ENCODE data around the gene CDKN2B. TPM values are rescaled to one million over a fixed set of nuclear protein-coding genes. Genes with fewer than 3 reads are reported as not detected.

CDKN2B gene
- total and polyA plus RNA-seq, 12 donors = 1.1 to 5.2 (median 2.0) TPM

DNA sequence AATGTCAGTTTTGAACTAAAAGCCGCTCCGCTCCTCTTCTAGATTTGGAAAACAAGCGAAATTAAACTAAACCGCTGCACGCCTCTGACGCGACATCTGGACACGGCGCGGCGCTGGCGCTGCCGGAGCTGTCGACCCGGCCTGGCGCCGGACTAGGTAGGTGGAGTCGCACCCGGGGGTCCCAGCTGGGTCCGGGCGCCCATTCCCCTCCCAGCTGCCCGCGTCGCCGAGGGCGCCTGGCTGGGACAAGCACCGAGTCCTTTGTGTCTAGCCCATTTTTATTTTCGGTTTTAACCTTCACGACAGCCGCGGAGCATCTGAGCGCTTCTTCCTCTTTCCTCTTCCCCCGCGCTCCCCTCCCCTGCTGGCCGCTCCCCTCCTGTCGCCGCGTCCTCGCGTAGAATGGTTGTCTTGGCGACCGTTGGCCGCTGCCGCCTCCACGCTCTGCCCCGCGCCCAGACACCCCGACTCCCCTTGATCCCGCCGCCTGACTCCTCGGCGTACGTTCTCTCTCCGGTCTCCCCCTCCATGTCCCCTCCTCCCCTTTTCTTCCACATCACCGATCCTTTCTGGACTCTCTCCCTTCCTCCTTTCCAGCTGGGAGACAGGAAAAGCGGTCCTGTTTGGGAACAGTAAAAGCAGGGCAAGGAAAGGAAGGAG is 14.0 kb downstream of the CDKN2B start:
- peak; percentile 78 to 93 (median 88) for ATAC-seq
- Histone ChIP-seq H3K36me3 (no peaks in the 10 kb centered on the region), H3K27ac (peak overlapping the region in 9 of 10 donors; percentile 59 to 98 (median 75)), H3K9me3 (no peaks in the 10 kb centered on the region), H3K4me1 (peaks cover 0 to 19% (median 5%) of the 10 kb centered on the region in 9 donors), H3K4me3 (peak overlapping the region; percentile 54 to 98 (median 89)), H3K27me3 (peaks cover 0 to 55% (median 38%) of the 10 kb centered on the region in 7 donors)
- intact Hi-C loops (cut with DNase I) = loop anchor here in 1 of 10 donors (10.0 kb wide), 1 partner anchor 190 kb away; the partner anchor contains the start of gene MTAP
- peak; percentile 65 to 69 for DNase-seq
- WGBS, 2 donors = 1% methylated on average over 56 of the region's 56 CpGs
- TF ChIP-seq CTCF (IDR thresholded peaks at IDR 0.05) = no peak

DNA sequence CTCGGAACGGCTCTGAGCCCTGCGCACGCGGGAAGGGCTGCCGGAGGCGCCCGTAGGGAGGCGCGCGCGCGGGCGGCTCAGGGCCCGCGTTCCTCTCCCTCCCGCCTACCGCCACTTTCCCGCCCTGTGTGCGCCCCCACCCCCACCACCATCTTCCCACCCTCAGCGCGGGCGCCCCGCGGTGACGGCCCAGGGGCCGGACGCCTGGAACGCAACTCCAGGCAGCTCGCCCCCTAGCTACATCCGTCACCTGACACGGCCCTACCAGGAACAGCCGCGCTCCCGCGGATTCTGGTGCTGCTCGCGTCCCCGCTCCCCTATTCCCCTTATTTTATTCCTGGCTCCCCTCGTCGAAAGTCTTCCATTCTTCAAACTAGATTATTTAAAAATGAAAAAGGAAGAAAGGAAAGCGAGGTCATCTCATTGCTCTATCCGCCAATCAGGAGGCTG is 14.5 kb downstream of the CDKN2B start, which contains the start of gene CDKN2B-AS1:
CDKN2B-AS1 (plus strand) TSS at position 236 of the 450 bp plus-strand sequence.
- Histone ChIP-seq H3K36me3 (no peaks in the 10 kb centered on the region), H3K9me3 (no peaks in the 10 kb centered on the region), H3K27me3 (peaks cover 0 to 61% (median 44%) of the 10 kb centered on the region in 7 donors), H3K4me3 (peak within 1 kb of the TSS; percentile 54 to 98 (median 89)), H3K4me1 (peaks cover 0 to 19% (median 5%) of the 10 kb centered on the region in 9 donors), H3K27ac (peak within 1 kb of the TSS in 9 of 10 donors; percentile 59 to 98 (median 75))
- TF ChIP-seq CTCF (IDR thresholded peaks at IDR 0.05) = peak in 1 of 9 donors; percentile 26
- ATAC-seq (peak; percentile 53 to 84 (median 72)), DNase-seq (peak in 1 of 2 donors; percentile 43)
- 0 to 1% methylated on average over 25 to 43 of the region's 43 CpGs for WGBS, 2 donors
- intact Hi-C loops (cut with DNase I) = loop anchor here in 1 of 10 donors (10.0 kb wide), 1 partner anchor 190 kb away; the partner anchor contains the start of gene MTAP

GRCh38 chr9:21993893-21994555 is 15.1 kb downstream of the CDKN2B start, which contains the start of gene CDKN2A:
Gene CDKN2A, minus strand, starts transcription at chr9:21994392.
- no peak for DNase-seq
- peak within 1 kb of the TSS; percentile 54 to 98 (median 89) for H3K4me3 ChIP-seq
- peaks cover 0 to 66% (median 49%) of the 10 kb centered on the region in 7 donors for H3K27me3 ChIP-seq
- H3K36me3 ChIP-seq = no peaks in the 10 kb centered on the region
- WGBS, 2 donors = 7% methylated on average over 39 to 53 of the region's 53 CpGs
- intact Hi-C loops (cut with DNase I) = loop anchor here in 1 of 10 donors (10.0 kb wide), 1 partner anchor 189 kb away; the partner anchor contains the start of gene MTAP
- H3K4me1 ChIP-seq = peaks cover 0 to 19% (median 5%) of the 10 kb centered on the region in 9 donors
- H3K27ac ChIP-seq = peak within 1 kb of the TSS in 9 of 10 donors; percentile 59 to 98 (median 75)
- peak; percentile 20 to 59 (median 30) for ATAC-seq
- no peaks in the 10 kb centered on the region for H3K9me3 ChIP-seq
- no peak for TF ChIP-seq CTCF (IDR thresholded peaks at IDR 0.05)

DNA sequence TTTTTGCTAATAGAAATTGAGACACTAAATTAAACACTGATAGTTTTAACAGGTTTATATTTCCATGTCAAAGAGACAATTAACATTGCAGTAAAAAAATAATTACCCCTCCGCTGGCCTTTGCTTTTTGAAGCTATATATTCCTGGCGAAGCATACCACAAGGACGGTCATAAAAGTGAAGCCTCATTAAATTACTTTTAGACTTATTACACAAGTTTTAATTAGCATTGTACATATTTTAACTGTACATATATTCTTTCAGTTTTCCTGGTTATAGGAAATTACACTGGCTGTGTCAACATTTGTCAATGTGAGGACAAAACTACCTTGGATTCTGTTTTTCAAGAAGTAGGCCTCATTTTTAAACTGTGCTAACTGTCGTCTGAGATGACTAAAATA is 16.1 kb downstream of the CDKN2B start:
- H3K9me3 ChIP-seq = no peaks in the 10 kb centered on the region
- H3K4me3 ChIP-seq = peak overlapping the region in 1 of 10 donors; percentile 96
- H3K4me1 ChIP-seq = peaks cover 0 to 19% (median 5%) of the 10 kb centered on the region in 9 donors
- H3K27me3 ChIP-seq = peaks cover 0 to 74% (median 60%) of the 10 kb centered on the region in 7 donors
- 98% methylated on average over 4 of the region's 4 CpGs for WGBS, 2 donors
- no peak overlapping the region for H3K27ac ChIP-seq
- intact Hi-C loops (cut with DNase I) = loop anchor here in 1 of 10 donors (10.0 kb wide), 1 partner anchor 188 kb away; the partner anchor contains the start of gene MTAP
- ATAC-seq (no peak), DNase-seq (no peak)
- H3K36me3 ChIP-seq = no peaks in the 10 kb centered on the region
- no peak for TF ChIP-seq CTCF (IDR thresholded peaks at IDR 0.05)
